KMS-11 (cell line): ENCODE results near the gene GNAT2.

Experiments
- H2AFZ ChIP-seq: fragments of 200-600 bp; sonication (generic); 2 replicates; pipeline ENCODE4 v1.6.1; 2016; ENCODE audit warnings: antibody characterized with exemption, mixed run types, low read depth
- H3K27ac ChIP-seq: fragments of 200-600 bp; sonication (generic); 2 replicates; pipeline ENCODE4 v1.6.1; 2016; ENCODE audit warnings: mild to moderate bottlenecking, mixed run types
- H3K27me3 ChIP-seq: fragments of 200-600 bp; sonication (generic); 2 replicates; pipeline ENCODE4 v1.6.1; 2017; ENCODE audit warnings: mild to moderate bottlenecking, low read depth, mixed run types, moderate library complexity; ENCODE audit not compliant: insufficient read depth
- H3K36me3 ChIP-seq: fragments of 200-600 bp; sonication (generic); 2 replicates; pipeline ENCODE4 v1.6.1; 2017; ENCODE audit warnings: mild to moderate bottlenecking, mixed run types; ENCODE audit not compliant: insufficient read depth
- H3K4me1 ChIP-seq: fragments of 200-600 bp; sonication (generic); 2 replicates; pipeline ENCODE4 v1.6.1; 2016; ENCODE audit warnings: mild to moderate bottlenecking, low read depth, mixed run types; ENCODE audit not compliant: poor library complexity, severe bottlenecking
- H3K4me2 ChIP-seq: fragments of 200-600 bp; sonication (generic); 2 replicates; pipeline ENCODE4 v1.7.0; 2016; ENCODE audit warnings: mild to moderate bottlenecking, mixed run types
- H3K4me3 ChIP-seq: fragments of 200-600 bp; sonication (generic); IDR thresholded peaks from 2 replicates; pipeline ENCODE4 v1.6.1; 2017; ENCODE audit warnings: low read depth, low read length, mixed read lengths; ENCODE audit not compliant: insufficient read depth
- H3K79me2 ChIP-seq: fragments of 200-600 bp; sonication (generic); 2 replicates; pipeline ENCODE4 v1.6.1; 2016; ENCODE audit warnings: low read depth, mixed run types; ENCODE audit not compliant: insufficient read depth
- H3K9ac ChIP-seq: fragments of 200-600 bp; sonication (generic); 2 replicates; pipeline ENCODE4 v1.6.1; 2016; ENCODE audit warnings: mild to moderate bottlenecking, mixed run types
- H4K20me1 ChIP-seq: fragments of 200-600 bp; sonication (generic); 2 replicates; pipeline ENCODE4 v1.6.1; 2016; ENCODE audit warnings: mild to moderate bottlenecking, mixed run types; ENCODE audit not compliant: insufficient read depth
- CTCF ChIP-seq: fragments of 200-600 bp; sonication (generic); conservative IDR thresholded peaks from 2 replicates; pipeline ENCODE4 v1.6.1; 2017; ENCODE audit warnings: low read depth, mild to moderate bottlenecking, antibody characterized with exemption, low read length, moderate library complexity, mixed read lengths

The GNAT2 gene

GRCh38 chr1:109654519-109654918 is 35.1 kb upstream of the GNAT2 start:
- no peak overlapping the region; the same call in 1 of the 2 replicates for H3K4me2 ChIP-seq
- H3K36me3 ChIP-seq = no peaks in the 10 kb centered on the region

GRCh38 chr1:109653306-109653705 is 33.9 kb upstream of the GNAT2 start:
- H3K9ac ChIP-seq = no peak overlapping the region
- H4K20me1 ChIP-seq = no peaks in the 10 kb centered on the region
- peaks cover 9% of the 10 kb centered on the region for H3K4me1 ChIP-seq
- H2AFZ ChIP-seq = no peak overlapping the region
- H3K4me2 ChIP-seq = no peak overlapping the region
- no peak overlapping the region for H3K27ac ChIP-seq
- H3K36me3 ChIP-seq = no peaks in the 10 kb centered on the region
- no peaks in the 10 kb centered on the region for H3K79me2 ChIP-seq
- no peak overlapping the region for H3K4me3 ChIP-seq
- H3K27me3 ChIP-seq = no peaks in the 10 kb centered on the region; the same call in 1 of the 2 replicates
- TF ChIP-seq CTCF = no peak

More at GRCh38 chr1:109654519-109654918, 35.1 kb upstream of the GNAT2 start:
- Histone ChIP-seq H3K4me1 (peaks cover 9% of the 10 kb centered on the region), H3K4me3 (no peak overlapping the region), H3K79me2 (no peaks in the 10 kb centered on the region), H3K27ac (no peak overlapping the region), H3K27me3 (no peaks in the 10 kb centered on the region; the same call in 1 of the 2 replicates), H4K20me1 (no peaks in the 10 kb centered on the region), H3K9ac (no peak overlapping the region), H2AFZ (no peak overlapping the region)
- no peak for TF ChIP-seq CTCF

GRCh38 chr1:109652402-109652801 is 33.0 kb upstream of the GNAT2 start:
- H3K4me2 ChIP-seq = no peak overlapping the region
- H3K4me3 ChIP-seq = no peak overlapping the region
- no peak overlapping the region for H2AFZ ChIP-seq
- H3K36me3 ChIP-seq = no peaks in the 10 kb centered on the region
- no peaks in the 10 kb centered on the region; the same call in 1 of the 2 replicates for H3K27me3 ChIP-seq
- no peaks in the 10 kb centered on the region for H3K79me2 ChIP-seq
- no peak for TF ChIP-seq CTCF
- H3K4me1 ChIP-seq = peaks cover 9% of the 10 kb centered on the region
- H4K20me1 ChIP-seq = no peaks in the 10 kb centered on the region
- H3K9ac ChIP-seq = no peak overlapping the region
- no peak overlapping the region for H3K27ac ChIP-seq

- Histone ChIP-seq H2AFZ (no peak overlapping the region), H3K4me1 (peaks cover 9% of the 10 kb centered on the region), H3K9ac (no peak overlapping the region), H3K4me2 (no peak overlapping the region), H3K36me3 (no peaks in the 10 kb centered on the region), H3K79me2 (no peaks in the 10 kb centered on the region), H3K27me3 (no peaks in the 10 kb centered on the region; the same call in 1 of the 2 replicates), H4K20me1 (no peaks in the 10 kb centered on the region), H3K4me3 (no peak overlapping the region), H3K27ac (no peak overlapping the region)
- no peak for TF ChIP-seq CTCF
Measured at GRCh38 chr1:109650609-109651008, 31.2 kb upstream of the GNAT2 start.
